Measurements from ENCODE around the gene LAMB1. TPM values are rescaled to one million over a fixed set of nuclear protein-coding genes. Genes with fewer than 3 reads are reported as not detected.

The LAMB1 gene
- total RNA-seq, 2 donors from 2014 or later = not detected

- no peaks in the 10 kb centered on the region for H3K4me1 Mint-ChIP-seq
- DNase-seq (no peak), ATAC-seq (no peak)
- no peaks in the 10 kb centered on the region for H3K9me3 ChIP-seq (ENCODE audit: control insufficient read depth, low read length, poor library complexity, severe bottlenecking)
- H3K27me3 Mint-ChIP-seq = peaks cover 41% of the 10 kb centered on the region
- no peak overlapping the region for H3K4me3 Mint-ChIP-seq
- no peak overlapping the region for H3K27ac Mint-ChIP-seq
- no peaks in the 10 kb centered on the region for H3K36me3 Mint-ChIP-seq (ENCODE audit: low read depth)
Measured at GRCh38 chr7:107982042-107982840, 20.7 kb downstream of the LAMB1 start.

GRCh38 chr7:107981466-107981865 lies 21.5 kb downstream of the LAMB1 start:
- H3K4me1 Mint-ChIP-seq = no peaks in the 10 kb centered on the region
- no peak for DNase-seq
- no peak overlapping the region for H3K4me3 Mint-ChIP-seq
- no peak overlapping the region for H3K27ac Mint-ChIP-seq
- ATAC-seq = no peak
- no peaks in the 10 kb centered on the region for H3K36me3 Mint-ChIP-seq (ENCODE audit: low read depth)
- peaks cover 33% of the 10 kb centered on the region for H3K27me3 Mint-ChIP-seq
- no peaks in the 10 kb centered on the region for H3K9me3 ChIP-seq (ENCODE audit: control insufficient read depth, low read length, poor library complexity, severe bottlenecking)

- H3K9me3 ChIP-seq (ENCODE audit: control insufficient read depth, low read length, poor library complexity, severe bottlenecking) = no peaks in the 10 kb centered on the region
- Mint-ChIP-seq H3K4me3 (no peak overlapping the region), H3K27me3 (peaks cover 26% of the 10 kb centered on the region), H3K36me3 (ENCODE audit: low read depth) (no peaks in the 10 kb centered on the region), H3K4me1 (no peaks in the 10 kb centered on the region), H3K27ac (no peak overlapping the region)
- no peak for DNase-seq
- no peak for ATAC-seq
Measured at GRCh38 chr7:107980671-107981190, 22.2 kb downstream of the LAMB1 start.

GRCh38 chr7:107980171-107980570 lies 22.8 kb downstream of the LAMB1 start:
- Mint-ChIP-seq H3K4me1 (no peaks in the 10 kb centered on the region), H3K4me3 (no peak overlapping the region), H3K36me3 (ENCODE audit: low read depth) (no peaks in the 10 kb centered on the region), H3K27ac (no peak overlapping the region), H3K27me3 (peaks cover 29% of the 10 kb centered on the region)
- DNase-seq (no peak), ATAC-seq (no peak)
- no peaks in the 10 kb centered on the region for H3K9me3 ChIP-seq (ENCODE audit: control insufficient read depth, low read length, poor library complexity, severe bottlenecking)

GRCh38 chr7:107978815-107979408 lies 24.0 kb downstream of the LAMB1 start:
- Mint-ChIP-seq H3K27me3 (peaks cover 32% of the 10 kb centered on the region), H3K4me3 (no peak overlapping the region), H3K27ac (no peak overlapping the region), H3K4me1 (no peaks in the 10 kb centered on the region), H3K36me3 (ENCODE audit: low read depth) (no peaks in the 10 kb centered on the region)
- no peak for DNase-seq
- ATAC-seq = no peak
- H3K9me3 ChIP-seq (ENCODE audit: control insufficient read depth, low read length, poor library complexity, severe bottlenecking) = no peaks in the 10 kb centered on the region

- DNase-seq = no peak
- H3K4me3 Mint-ChIP-seq = no peak overlapping the region
- no peaks in the 10 kb centered on the region for H3K4me1 Mint-ChIP-seq
- no peak for ATAC-seq
- no peak overlapping the region for H3K27ac Mint-ChIP-seq
- H3K36me3 Mint-ChIP-seq (ENCODE audit: low read depth) = no peaks in the 10 kb centered on the region
- H3K9me3 ChIP-seq (ENCODE audit: control insufficient read depth, low read length, poor library complexity, severe bottlenecking) = no peaks in the 10 kb centered on the region
- peaks cover 29% of the 10 kb centered on the region for H3K27me3 Mint-ChIP-seq
Measured at GRCh38 chr7:107977048-107977447, 25.9 kb downstream of the LAMB1 start.

- ATAC-seq (no peak), DNase-seq (no peak)
- Mint-ChIP-seq H3K4me1 (no peaks in the 10 kb centered on the region), H3K27ac (no peak overlapping the region), H3K36me3 (ENCODE audit: low read depth) (no peaks in the 10 kb centered on the region), H3K4me3 (no peak overlapping the region), H3K27me3 (peaks cover 30% of the 10 kb centered on the region)
- no peaks in the 10 kb centered on the region for H3K9me3 ChIP-seq (ENCODE audit: control insufficient read depth, low read length, poor library complexity, severe bottlenecking)
Measured at GRCh38 chr7:107976620-107977019, 26.3 kb downstream of the LAMB1 start.

- H3K9me3 ChIP-seq (ENCODE audit: control insufficient read depth, low read length, poor library complexity, severe bottlenecking) = no peaks in the 10 kb centered on the region
- H3K27me3 Mint-ChIP-seq = peaks cover 34% of the 10 kb centered on the region
- ATAC-seq (no peak), DNase-seq (no peak)
- no peak overlapping the region for H3K4me3 Mint-ChIP-seq
- H3K4me1 Mint-ChIP-seq = no peaks in the 10 kb centered on the region
- no peak overlapping the region for H3K27ac Mint-ChIP-seq
- no peaks in the 10 kb centered on the region for H3K36me3 Mint-ChIP-seq (ENCODE audit: low read depth)
Measured at GRCh38 chr7:107975394-107976013, 27.5 kb downstream of the LAMB1 start.

GRCh38 chr7:107973861-107974260 lies 29.1 kb downstream of the LAMB1 start:
- no peak overlapping the region for H3K27ac Mint-ChIP-seq
- DNase-seq (no peak), ATAC-seq (no peak)
- H3K36me3 Mint-ChIP-seq (ENCODE audit: low read depth) = no peaks in the 10 kb centered on the region
- H3K4me1 Mint-ChIP-seq = peaks cover 2% of the 10 kb centered on the region
- no peaks in the 10 kb centered on the region for H3K9me3 ChIP-seq (ENCODE audit: control insufficient read depth, low read length, poor library complexity, severe bottlenecking)
- no peak overlapping the region for H3K4me3 Mint-ChIP-seq
- H3K27me3 Mint-ChIP-seq = peaks cover 40% of the 10 kb centered on the region

- H3K4me3 Mint-ChIP-seq = no peak overlapping the region
- no peak for DNase-seq
- peaks cover 40% of the 10 kb centered on the region for H3K27me3 Mint-ChIP-seq
- no peaks in the 10 kb centered on the region for H3K9me3 ChIP-seq (ENCODE audit: control insufficient read depth, low read length, poor library complexity, severe bottlenecking)
- no peaks in the 10 kb centered on the region for H3K36me3 Mint-ChIP-seq (ENCODE audit: low read depth)
- H3K4me1 Mint-ChIP-seq = peaks cover 2% of the 10 kb centered on the region
- no peak for ATAC-seq
- no peak overlapping the region for H3K27ac Mint-ChIP-seq
Measured at GRCh38 chr7:107972941-107973376, 30.0 kb downstream of the LAMB1 start.

- peaks cover 2% of the 10 kb centered on the region for H3K4me1 Mint-ChIP-seq
- H3K27ac Mint-ChIP-seq = no peak overlapping the region
- ATAC-seq (no peak), DNase-seq (no peak)
- peaks cover 33% of the 10 kb centered on the region for H3K27me3 Mint-ChIP-seq
- no peaks in the 10 kb centered on the region for H3K9me3 ChIP-seq (ENCODE audit: control insufficient read depth, low read length, poor library complexity, severe bottlenecking)
- no peak overlapping the region for H3K4me3 Mint-ChIP-seq
- no peaks in the 10 kb centered on the region for H3K36me3 Mint-ChIP-seq (ENCODE audit: low read depth)
Measured at GRCh38 chr7:107972075-107972482, 30.9 kb downstream of the LAMB1 start.

- Mint-ChIP-seq H3K36me3 (ENCODE audit: low read depth) (no peaks in the 10 kb centered on the region), H3K27me3 (peaks cover 33% of the 10 kb centered on the region), H3K4me3 (no peak overlapping the region), H3K27ac (no peak overlapping the region), H3K4me1 (peaks cover 2% of the 10 kb centered on the region)
- ATAC-seq = no peak
- DNase-seq = no peak
- no peaks in the 10 kb centered on the region for H3K9me3 ChIP-seq (ENCODE audit: control insufficient read depth, low read length, poor library complexity, severe bottlenecking)
Measured at GRCh38 chr7:107971613-107972012, 31.3 kb downstream of the LAMB1 start.

GRCh38 chr7:107971100-107971499 lies 31.9 kb downstream of the LAMB1 start:
- no peak overlapping the region for H3K4me3 Mint-ChIP-seq
- DNase-seq = no peak
- H3K36me3 Mint-ChIP-seq (ENCODE audit: low read depth) = no peaks in the 10 kb centered on the region
- H3K9me3 ChIP-seq (ENCODE audit: control insufficient read depth, low read length, poor library complexity, severe bottlenecking) = no peaks in the 10 kb centered on the region
- no peak overlapping the region for H3K27ac Mint-ChIP-seq
- peaks cover 33% of the 10 kb centered on the region for H3K27me3 Mint-ChIP-seq
- ATAC-seq = no peak
- peaks cover 2% of the 10 kb centered on the region for H3K4me1 Mint-ChIP-seq
